HG03342 (cell line): ENCODE data around the gene FBXL15.

Experiments
- ATAC-seq: cut with Tn5 transposase; IDR thresholded peaks from one replicate; pipeline ENCODE4 v1.9.1; 2021; ENCODE audit warnings: mild to moderate bottlenecking, moderate library complexity; ENCODE audit not compliant: unreplicated experiment

FBXL15 gene

DNA sequence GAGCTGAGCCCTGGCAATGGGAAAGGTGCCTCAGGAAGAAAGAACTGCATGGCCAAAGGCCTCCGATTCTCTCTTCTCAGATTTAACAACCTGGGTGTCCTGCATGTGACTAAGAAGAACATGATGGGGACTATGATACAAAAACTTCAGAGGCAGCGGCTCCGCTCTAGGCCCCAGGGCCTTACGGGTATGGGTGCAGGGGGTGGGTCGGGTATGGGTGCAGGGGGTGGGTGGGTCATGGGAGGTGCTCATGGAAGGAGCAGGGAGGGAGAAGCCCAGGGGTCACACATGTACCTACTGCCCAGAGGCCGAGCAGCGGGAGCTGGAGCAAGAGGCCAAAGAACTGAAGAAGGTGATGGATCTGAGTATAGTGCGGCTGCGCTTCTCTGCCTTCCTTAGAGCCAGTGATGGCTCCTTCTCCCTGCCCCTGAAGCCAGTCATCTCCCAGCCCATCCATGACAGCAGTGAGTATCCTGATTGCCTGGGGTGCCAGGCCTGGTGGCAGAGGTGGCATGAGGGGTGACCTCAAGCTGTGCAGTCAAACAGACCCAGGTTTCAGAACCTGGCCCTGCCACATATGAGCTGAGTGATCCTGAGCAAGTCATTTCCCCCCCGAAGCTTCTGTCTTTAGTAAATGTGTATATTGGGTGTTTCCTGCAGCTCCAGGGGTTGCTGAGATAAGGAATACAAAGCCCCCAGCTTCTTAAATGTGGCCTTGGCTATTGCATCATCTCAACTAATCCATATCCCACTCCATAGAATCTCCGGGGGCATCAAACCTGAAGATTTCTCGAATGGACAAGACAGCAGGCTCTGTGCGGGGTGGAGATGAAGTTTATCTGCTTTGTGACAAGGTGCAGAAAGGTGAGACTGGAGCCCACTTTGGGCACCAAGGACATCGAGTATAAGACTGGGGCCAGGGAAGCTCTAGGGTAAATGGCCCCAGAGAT, 23.1 kb upstream of the FBXL15 start:
- ATAC-seq = no peak

DNA sequence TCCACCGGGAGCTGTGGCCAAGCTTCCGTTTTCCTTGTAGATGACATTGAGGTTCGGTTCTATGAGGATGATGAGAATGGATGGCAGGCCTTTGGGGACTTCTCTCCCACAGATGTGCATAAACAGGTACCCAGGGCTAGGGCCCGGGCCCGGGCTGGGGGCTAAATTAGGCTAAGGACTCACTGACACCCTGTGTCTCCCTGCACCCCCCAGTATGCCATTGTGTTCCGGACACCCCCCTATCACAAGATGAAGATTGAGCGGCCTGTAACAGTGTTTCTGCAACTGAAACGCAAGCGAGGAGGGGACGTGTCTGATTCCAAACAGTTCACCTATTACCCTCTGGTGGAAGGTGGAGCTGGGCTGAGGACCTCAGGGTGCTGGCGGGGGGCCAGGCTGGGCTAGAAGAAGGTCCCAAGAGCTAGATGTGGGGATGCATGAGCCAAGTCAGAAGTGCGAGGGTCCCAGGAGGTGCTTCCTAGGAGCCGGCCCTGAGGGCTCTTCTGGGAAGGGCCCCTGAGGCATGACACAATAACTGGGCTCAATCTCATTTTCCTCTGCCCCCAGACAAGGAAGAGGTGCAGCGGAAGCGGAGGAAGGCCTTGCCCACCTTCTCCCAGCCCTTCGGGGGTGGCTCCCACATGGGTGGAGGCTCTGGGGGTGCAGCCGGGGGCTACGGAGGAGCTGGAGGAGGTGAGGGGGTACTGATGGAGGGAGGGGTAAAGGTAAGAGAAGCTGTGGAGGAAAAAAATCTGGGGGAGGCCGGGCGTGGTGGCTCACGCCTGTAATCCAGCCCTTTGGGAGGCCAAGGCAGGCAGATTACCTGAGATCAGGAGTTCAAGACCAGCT, 22.2 kb upstream of the FBXL15 start:
- ATAC-seq = no peak

DNA sequence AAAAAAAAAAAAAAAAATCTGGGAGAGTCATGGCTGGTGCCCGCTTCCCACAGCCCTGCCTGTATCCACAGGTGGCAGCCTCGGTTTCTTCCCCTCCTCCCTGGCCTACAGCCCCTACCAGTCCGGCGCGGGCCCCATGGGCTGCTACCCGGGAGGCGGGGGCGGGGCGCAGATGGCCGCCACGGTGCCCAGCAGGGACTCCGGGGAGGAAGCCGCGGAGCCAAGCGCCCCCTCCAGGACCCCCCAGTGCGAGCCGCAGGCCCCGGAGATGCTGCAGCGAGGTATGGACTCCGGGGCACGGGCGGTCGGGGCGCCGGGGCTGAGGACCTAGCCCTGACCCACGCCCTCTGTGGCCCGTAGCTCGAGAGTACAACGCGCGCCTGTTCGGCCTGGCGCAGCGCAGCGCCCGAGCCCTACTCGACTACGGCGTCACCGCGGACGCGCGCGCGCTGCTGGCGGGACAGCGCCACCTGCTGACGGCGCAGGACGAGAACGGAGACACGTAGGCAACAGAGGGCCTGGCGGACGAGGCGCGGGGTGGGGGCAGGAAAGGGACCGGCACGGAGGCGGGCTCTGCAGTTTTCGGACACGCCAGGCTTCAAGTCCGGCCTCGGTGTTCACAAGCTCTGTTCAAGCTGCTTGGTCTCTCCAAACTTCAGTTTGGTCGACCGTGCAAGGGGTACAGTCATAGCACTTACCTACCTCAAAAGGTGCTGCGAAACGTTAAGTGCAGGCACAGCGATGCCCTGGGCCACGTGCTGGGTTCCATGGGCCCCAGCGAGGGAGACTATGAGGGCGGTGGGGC, 21.2 kb upstream of the FBXL15 start:
- peak; percentile 42 for ATAC-seq

- ATAC-seq = no peak
Observed at GRCh38 chr10:102400076-102400475, 20.6 kb upstream of the FBXL15 start.

DNA sequence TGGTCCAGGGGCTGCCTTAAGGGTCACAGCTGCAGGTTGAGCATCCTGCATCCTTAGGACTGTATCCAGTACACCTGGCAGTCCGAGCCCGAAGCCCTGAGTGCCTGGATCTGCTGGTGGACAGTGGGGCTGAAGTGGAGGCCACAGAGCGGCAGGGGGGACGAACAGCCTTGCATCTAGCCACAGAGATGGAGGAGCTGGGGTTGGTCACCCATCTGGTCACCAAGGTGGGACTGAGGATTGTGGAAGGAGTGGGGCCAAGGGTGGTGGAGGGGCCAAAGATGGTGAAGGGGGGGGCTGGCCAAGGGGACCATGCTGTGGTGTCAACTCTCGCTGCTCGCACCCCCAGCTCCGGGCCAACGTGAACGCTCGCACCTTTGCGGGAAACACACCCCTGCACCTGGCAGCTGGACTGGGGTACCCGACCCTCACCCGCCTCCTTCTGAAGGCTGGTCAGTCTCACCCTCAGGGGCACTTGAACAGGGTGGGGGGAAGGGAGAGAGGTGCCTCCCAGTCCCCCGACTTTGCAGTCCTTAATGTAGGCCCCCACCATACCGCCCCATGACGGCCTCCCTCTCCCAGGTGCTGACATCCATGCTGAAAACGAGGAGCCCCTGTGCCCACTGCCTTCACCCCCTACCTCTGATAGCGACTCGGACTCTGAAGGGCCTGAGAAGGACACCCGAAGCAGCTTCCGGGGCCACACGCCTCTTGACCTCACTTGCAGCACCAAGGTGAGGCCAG, 19.9 kb upstream of the FBXL15 start:
- no peak for ATAC-seq

- no peak for ATAC-seq
Observed at GRCh38 chr10:102401342-102401654, 19.3 kb upstream of the FBXL15 start.

- ATAC-seq = no peak
Observed at GRCh38 chr10:102401735-102402511, 18.7 kb upstream of the FBXL15 start.

DNA sequence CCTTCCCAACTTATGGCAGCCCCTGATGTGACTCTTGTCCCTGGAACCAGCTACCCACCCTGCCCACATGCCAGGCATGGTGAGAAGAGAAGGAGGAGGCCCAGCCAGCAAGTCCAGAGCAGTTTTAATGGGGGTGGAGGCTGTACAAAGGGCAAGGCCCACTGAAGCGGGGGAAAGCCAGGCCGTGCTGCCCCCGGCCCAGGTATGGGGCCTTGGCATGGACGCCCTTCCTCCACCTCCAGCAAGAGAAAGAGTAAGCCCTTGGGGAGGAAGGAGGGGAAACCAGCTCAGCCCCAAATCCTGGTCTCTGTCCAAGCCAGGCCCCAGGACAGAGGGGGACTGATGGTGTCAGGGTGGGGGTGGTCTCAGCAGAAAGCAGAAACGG, 18.1 kb upstream of the FBXL15 start:
- no peak for ATAC-seq

GRCh38 chr10:102403115-102403514, 17.5 kb upstream of the FBXL15 start:
- ATAC-seq = no peak

- ATAC-seq = no peak
Observed at GRCh38 chr10:102404361-102405107, 16.1 kb upstream of the FBXL15 start.

DNA sequence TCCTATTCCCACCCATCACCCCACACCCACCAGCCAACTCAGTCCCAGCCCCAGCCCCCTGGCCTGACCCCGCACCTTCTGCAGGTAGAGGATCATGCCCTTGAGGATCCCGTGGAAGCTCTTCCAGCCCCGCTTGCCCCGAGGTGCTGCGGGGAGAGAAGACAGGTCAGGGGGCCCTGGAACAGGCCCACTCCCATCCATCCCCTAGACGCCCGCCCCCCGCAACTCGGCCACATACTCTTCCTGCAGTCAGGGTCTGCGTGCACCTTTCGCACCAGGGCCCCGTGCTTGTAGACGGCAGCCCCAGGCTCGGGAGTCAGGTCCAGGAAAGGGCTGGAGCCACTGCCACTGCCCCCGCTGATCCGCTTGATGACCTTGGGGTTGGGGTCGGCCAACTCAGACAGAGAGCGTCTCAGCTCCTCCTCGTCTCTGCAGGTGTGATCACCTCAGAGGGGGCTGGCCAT, 15.5 kb upstream of the FBXL15 start:
- no peak for ATAC-seq

- ATAC-seq = no peak
Observed at GRCh38 chr10:102405632-102406031, 15.0 kb upstream of the FBXL15 start.

- no peak for ATAC-seq
Observed at GRCh38 chr10:102406815-102407214, 13.8 kb upstream of the FBXL15 start.

DNA sequence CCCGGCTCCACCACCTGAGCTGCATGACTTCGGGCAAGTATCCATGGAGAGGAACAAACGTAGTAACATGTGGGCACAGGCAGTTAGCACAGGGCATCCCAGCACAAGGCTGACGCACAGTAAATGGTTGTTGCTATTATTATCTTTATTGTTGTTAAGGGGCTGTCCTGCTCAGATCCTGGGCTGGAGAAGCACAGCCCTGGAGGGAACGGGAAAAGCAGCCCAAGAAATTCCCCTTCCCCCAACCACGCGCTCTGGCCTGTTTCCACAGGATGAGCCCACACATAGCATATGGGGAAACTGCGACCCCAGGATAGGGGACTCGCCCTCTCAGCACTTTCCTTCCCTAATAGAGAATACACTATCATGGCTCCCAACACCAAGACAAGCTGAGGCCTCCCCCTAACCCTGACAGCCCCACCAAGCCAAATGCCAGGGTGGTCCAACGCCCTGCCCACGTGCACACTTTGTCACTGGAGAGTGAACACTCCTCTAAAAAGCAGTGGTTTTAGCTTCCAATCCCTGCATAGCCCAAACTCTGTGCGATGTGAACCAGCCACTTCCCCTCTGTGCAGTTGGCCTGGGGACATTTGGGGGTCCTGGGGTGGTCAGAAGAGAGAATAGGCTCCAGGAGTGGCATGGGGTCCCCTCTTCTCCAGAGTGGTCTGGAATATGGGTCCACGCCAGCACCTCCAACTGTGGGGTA, 13.1 kb upstream of the FBXL15 start:
- no peak for ATAC-seq

DNA sequence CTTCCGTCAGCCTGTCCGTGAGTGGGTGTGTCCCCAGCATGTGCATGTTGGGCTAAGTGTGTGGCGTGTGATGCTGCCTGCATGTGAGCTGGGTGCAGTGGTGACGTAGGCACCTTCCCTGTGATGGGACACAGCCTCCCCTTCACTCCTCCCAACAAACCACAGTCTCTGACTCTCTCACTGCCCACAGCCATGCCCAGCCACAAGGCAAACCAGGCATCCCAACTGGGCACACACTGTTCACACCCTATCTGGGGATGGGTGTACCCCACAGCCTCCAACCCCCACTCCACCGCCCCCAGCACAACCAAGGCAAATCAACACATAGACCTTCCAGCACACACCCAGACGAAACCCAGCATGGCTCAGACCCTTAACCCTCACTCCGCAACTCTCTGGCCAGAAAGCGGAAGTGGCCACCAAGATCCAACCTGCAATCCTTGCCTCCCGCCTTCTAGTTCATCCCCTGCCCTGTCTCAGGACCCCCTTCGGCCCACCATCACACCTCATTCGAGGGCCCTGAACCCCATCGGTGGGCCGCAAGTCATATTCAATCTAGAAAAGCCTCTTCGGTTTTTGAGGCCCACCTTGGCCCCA, 12.4 kb upstream of the FBXL15 start:
- ATAC-seq = no peak

DNA sequence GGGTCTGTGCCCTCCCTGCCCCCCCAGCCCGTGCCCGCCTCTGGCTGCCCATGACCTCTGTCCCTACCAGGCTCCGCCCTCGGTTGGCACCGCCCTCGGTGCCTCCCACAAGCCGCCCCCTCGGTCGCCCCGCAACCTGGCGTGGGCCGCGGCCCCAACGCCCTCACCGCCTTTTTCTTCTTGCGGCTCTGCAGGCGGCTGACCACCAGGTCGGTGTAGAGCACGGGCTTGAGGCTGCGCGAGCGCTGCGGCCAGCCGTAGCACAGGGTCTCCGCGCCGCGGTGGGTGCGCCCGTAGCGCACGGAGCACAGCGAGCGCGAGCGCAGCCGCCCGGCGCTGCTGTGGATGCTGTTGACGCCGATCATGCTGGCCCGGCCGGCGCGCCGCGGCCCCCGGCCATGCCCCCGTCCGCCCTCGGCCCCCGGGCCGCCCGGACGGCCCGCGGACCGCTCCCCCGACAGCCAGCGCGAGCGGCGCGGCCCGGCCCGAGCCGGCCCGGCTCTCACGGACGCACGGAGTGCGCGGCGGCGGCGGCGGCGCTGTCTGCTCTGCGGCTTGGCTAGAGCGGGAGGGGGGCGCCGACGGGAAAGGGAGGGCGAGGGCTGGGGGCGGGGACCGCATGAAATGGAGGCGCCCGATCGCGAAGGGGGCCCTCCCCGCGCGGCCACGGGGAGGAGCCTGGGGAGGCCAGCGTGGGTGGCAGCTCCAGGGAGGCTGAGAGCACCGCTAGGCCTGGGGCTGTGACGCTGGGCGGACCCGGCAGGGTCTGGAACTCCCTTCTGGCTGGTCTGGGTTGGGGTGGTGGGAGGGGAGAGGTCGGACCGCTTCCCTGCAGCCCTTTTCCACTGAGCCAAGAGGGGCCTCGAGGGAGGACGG, 11.7 kb upstream of the FBXL15 start:
- no peak for ATAC-seq
